KMS-11 (cell line): Measurements from ENCODE around the gene GPER1.

ENCODE experiments used
- H2AFZ ChIP-seq: fragments of 200-600 bp; sonication (generic); 2 replicates; pipeline ENCODE4 v1.6.1; 2016; ENCODE audit warnings: antibody characterized with exemption, mixed run types, low read depth
- H3K27ac ChIP-seq: fragments of 200-600 bp; sonication (generic); 2 replicates; pipeline ENCODE4 v1.6.1; 2016; ENCODE audit warnings: mild to moderate bottlenecking, mixed run types
- H3K27me3 ChIP-seq: fragments of 200-600 bp; sonication (generic); 2 replicates; pipeline ENCODE4 v1.6.1; 2017; ENCODE audit warnings: mild to moderate bottlenecking, low read depth, mixed run types, moderate library complexity; ENCODE audit not compliant: insufficient read depth
- H3K36me3 ChIP-seq: fragments of 200-600 bp; sonication (generic); 2 replicates; pipeline ENCODE4 v1.6.1; 2017; ENCODE audit warnings: mild to moderate bottlenecking, mixed run types; ENCODE audit not compliant: insufficient read depth
- H3K4me1 ChIP-seq: fragments of 200-600 bp; sonication (generic); 2 replicates; pipeline ENCODE4 v1.6.1; 2016; ENCODE audit warnings: mild to moderate bottlenecking, low read depth, mixed run types; ENCODE audit not compliant: poor library complexity, severe bottlenecking
- H3K4me2 ChIP-seq: fragments of 200-600 bp; sonication (generic); 2 replicates; pipeline ENCODE4 v1.7.0; 2016; ENCODE audit warnings: mild to moderate bottlenecking, mixed run types
- H3K4me3 ChIP-seq: fragments of 200-600 bp; sonication (generic); IDR thresholded peaks from 2 replicates; pipeline ENCODE4 v1.6.1; 2017; ENCODE audit warnings: low read depth, low read length, mixed read lengths; ENCODE audit not compliant: insufficient read depth
- H3K79me2 ChIP-seq: fragments of 200-600 bp; sonication (generic); 2 replicates; pipeline ENCODE4 v1.6.1; 2016; ENCODE audit warnings: low read depth, mixed run types; ENCODE audit not compliant: insufficient read depth
- H3K9ac ChIP-seq: fragments of 200-600 bp; sonication (generic); 2 replicates; pipeline ENCODE4 v1.6.1; 2016; ENCODE audit warnings: mild to moderate bottlenecking, mixed run types
- H4K20me1 ChIP-seq: fragments of 200-600 bp; sonication (generic); 2 replicates; pipeline ENCODE4 v1.6.1; 2016; ENCODE audit warnings: mild to moderate bottlenecking, mixed run types; ENCODE audit not compliant: insufficient read depth
- CTCF ChIP-seq: fragments of 200-600 bp; sonication (generic); conservative IDR thresholded peaks from 2 replicates; pipeline ENCODE4 v1.6.1; 2017; ENCODE audit warnings: low read depth, mild to moderate bottlenecking, antibody characterized with exemption, low read length, moderate library complexity, mixed read lengths

The GPER1 gene

GRCh38 chr7:1087465-1087814 lies 473 bp upstream of the GPER1 start:
- Histone ChIP-seq H3K4me1 (no peaks in the 10 kb centered on the region), H2AFZ (no peak overlapping the region), H3K36me3 (no peaks in the 10 kb centered on the region), H4K20me1 (no peaks in the 10 kb centered on the region), H3K4me2 (no peak overlapping the region), H3K9ac (no peak overlapping the region), H3K27me3 (no peaks in the 10 kb centered on the region), H3K27ac (no peak overlapping the region), H3K4me3 (no peak overlapping the region), H3K79me2 (no peaks in the 10 kb centered on the region)
- TF ChIP-seq CTCF = no peak

- TF ChIP-seq CTCF = no peak
These were observed 2.3 kb downstream of the GPER1 start for GRCh38 chr7:1090236-1090635.

GRCh38 chr7:1090686-1091643 lies 3.1 kb downstream of the GPER1 start:
- H3K4me3 ChIP-seq = no peak overlapping the region
- H3K4me1 ChIP-seq = no peaks in the 10 kb centered on the region
- no peak overlapping the region for H3K4me2 ChIP-seq
- H3K27ac ChIP-seq = no peak overlapping the region
- H3K79me2 ChIP-seq = no peaks in the 10 kb centered on the region
- no peak for TF ChIP-seq CTCF
- no peak overlapping the region for H3K9ac ChIP-seq
- no peak overlapping the region for H2AFZ ChIP-seq
- no peaks in the 10 kb centered on the region for H3K36me3 ChIP-seq
- H3K27me3 ChIP-seq = no peaks in the 10 kb centered on the region
- H4K20me1 ChIP-seq = no peaks in the 10 kb centered on the region

More at GRCh38 chr7:1090236-1090635, 2.3 kb downstream of the GPER1 start:
- Histone ChIP-seq H3K27me3 (no peaks in the 10 kb centered on the region), H3K4me1 (no peaks in the 10 kb centered on the region), H3K27ac (no peak overlapping the region), H3K9ac (no peak overlapping the region), H4K20me1 (no peaks in the 10 kb centered on the region), H2AFZ (no peak overlapping the region), H3K79me2 (no peaks in the 10 kb centered on the region), H3K4me2 (no peak overlapping the region), H3K4me3 (no peak overlapping the region), H3K36me3 (no peaks in the 10 kb centered on the region)

- Histone ChIP-seq H3K4me2 (no peak overlapping the region), H2AFZ (no peak overlapping the region), H3K4me1 (no peaks in the 10 kb centered on the region), H3K4me3 (no peak overlapping the region), H3K9ac (no peak overlapping the region), H3K27me3 (no peaks in the 10 kb centered on the region), H3K79me2 (no peaks in the 10 kb centered on the region), H4K20me1 (no peaks in the 10 kb centered on the region), H3K36me3 (no peaks in the 10 kb centered on the region), H3K27ac (no peak overlapping the region)
- no peak for TF ChIP-seq CTCF
These were observed 3.7 kb downstream of the GPER1 start for GRCh38 chr7:1091644-1092027.
